Cardiac muscle cell (in vitro differentiated cells and primary cell): Measurements from ENCODE around the gene RBMXL3. TPM values are rescaled to one million over a fixed set of nuclear protein-coding genes. Genes with fewer than 3 reads are reported as not detected.
"Not testable (repeated sequence)": the region's sequence is repeated elsewhere in the genome, so short reads cannot be mapped to it uniquely, and the experiment has no call there.

Experiments used
- DNase-seq, 2 donors: peaks; one replicate each; pipeline versions ENCODE4 v3.0.0 to v3.0.0-alpha.2; 2010 to 2017; ENCODE audit warnings: low read depth in 1 of 2, low spot score in 1 of 2
- H3K27ac ChIP-seq: fragments of 200-600 bp; sonication (generic); 2 replicates; pipeline ENCODE4 v1.5.1; 2016
- H3K27me3 ChIP-seq: fragments of 200-600 bp; sonication (generic); 2 replicates; pipeline ENCODE4 v1.6.0; 2016; ENCODE audit warnings: control low read depth
- H3K36me3 ChIP-seq: fragments of 200-600 bp; sonication (generic); 2 replicates; pipeline ENCODE4 v1.5.1; 2016; ENCODE audit warnings: control low read depth
- H3K4me1 ChIP-seq: fragments of 200-600 bp; sonication (generic); 2 replicates; pipeline ENCODE4 v1.8.1; 2017; ENCODE audit warnings: low read depth, mild to moderate bottlenecking, mixed run types
- H3K4me3 ChIP-seq: fragments of 200-600 bp; sonication (generic); 2 replicates; pipeline ENCODE4 v1.5.1; 2016; ENCODE audit warnings: mild to moderate bottlenecking
- H3K9me3 ChIP-seq: fragments of 200-600 bp; sonication (generic); 2 replicates; pipeline ENCODE4 v1.5.1; 2017; ENCODE audit warnings: low read depth, mild to moderate bottlenecking, control low read depth
- polyA plus RNA-seq: library from polyadenylated mRNA; unstranded; fragments of >200 nt; fragmentation: Nextera tagmentation; extraction: Ambion mirVana; gene quantifications from 2 replicates; pipeline ENCODE4 v1.2.1, GENCODE V29; 2016
- total RNA-seq: library from RNA; depleted of rRNA; stranded (reverse); fragments of >200 nt; gene quantifications from 2 replicates; pipeline ENCODE4 v1.2.3, GENCODE V29; 2016
- TF ChIP-seq, protein P1 (sequence below): IDR thresholded peaks from 2 replicates; pipeline ENCODE4 v1.5.1; 2012; ENCODE audit warnings: low read depth, mild to moderate bottlenecking, low read length

RBMXL3 gene
- total and polyA plus RNA-seq, 2 experiments from 2014 or later: not detected

DNA sequence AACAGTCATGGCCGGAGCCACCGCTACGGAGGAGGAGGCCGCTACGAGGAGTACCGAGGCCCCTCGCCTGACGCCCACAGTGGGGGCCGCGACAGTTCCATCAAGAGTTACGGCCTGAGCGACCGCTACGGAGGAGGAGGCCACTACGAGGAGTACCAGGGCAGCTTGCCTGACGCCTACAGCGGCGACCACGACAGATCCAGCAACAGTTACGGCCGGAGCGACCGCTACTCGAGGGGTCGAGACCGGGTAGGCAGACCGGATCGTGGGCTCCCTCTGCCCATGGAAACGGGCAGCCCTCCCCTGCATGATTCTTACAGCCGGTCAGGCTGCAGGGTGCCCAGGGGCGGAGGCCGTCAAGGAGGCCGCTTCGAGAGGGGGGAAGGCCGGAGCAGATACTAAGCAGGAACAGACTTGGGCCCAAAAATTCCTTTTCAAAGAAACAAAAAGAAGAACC, 3.1 kb downstream of the RBMXL3 start:
- no peak for DNase-seq
- H3K27ac ChIP-seq: no peak overlapping the region
- no peaks in the 10 kb centered on the region for H3K9me3 ChIP-seq
- no peaks in the 10 kb centered on the region for H3K27me3 ChIP-seq
- H3K36me3 ChIP-seq: no peaks in the 10 kb centered on the region
- H3K4me3 ChIP-seq: no peak overlapping the region
- TF ChIP-seq, protein P1, sequence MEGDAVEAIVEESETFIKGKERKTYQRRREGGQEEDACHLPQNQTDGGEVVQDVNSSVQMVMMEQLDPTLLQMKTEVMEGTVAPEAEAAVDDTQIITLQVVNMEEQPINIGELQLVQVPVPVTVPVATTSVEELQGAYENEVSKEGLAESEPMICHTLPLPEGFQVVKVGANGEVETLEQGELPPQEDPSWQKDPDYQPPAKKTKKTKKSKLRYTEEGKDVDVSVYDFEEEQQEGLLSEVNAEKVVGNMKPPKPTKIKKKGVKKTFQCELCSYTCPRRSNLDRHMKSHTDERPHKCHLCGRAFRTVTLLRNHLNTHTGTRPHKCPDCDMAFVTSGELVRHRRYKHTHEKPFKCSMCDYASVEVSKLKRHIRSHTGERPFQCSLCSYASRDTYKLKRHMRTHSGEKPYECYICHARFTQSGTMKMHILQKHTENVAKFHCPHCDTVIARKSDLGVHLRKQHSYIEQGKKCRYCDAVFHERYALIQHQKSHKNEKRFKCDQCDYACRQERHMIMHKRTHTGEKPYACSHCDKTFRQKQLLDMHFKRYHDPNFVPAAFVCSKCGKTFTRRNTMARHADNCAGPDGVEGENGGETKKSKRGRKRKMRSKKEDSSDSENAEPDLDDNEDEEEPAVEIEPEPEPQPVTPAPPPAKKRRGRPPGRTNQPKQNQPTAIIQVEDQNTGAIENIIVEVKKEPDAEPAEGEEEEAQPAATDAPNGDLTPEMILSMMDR: no peak
- peaks cover 8% of the 10 kb centered on the region for H3K4me1 ChIP-seq

- DNase-seq: no peak
- Histone ChIP-seq H3K27me3 (no peaks in the 10 kb centered on the region), H3K27ac (no peak overlapping the region), H3K36me3 (no peaks in the 10 kb centered on the region), H3K4me1 (no peaks in the 10 kb centered on the region), H3K9me3 (no peaks in the 10 kb centered on the region), H3K4me3 (no peak overlapping the region)
- TF ChIP-seq, protein P1: no peak
These were observed 14.8 kb downstream of the RBMXL3 start for GRCh38 chrX:115204040-115204439.

- H3K9me3 ChIP-seq, H3K4me3 ChIP-seq, H3K4me1 ChIP-seq, H3K27me3 ChIP-seq, H3K27ac ChIP-seq, H3K36me3 ChIP-seq, DNase-seq: not testable (repeated sequence)
These were observed 20.3 kb downstream of the RBMXL3 start for GRCh38 chrX:115209547-115209946.

DNA sequence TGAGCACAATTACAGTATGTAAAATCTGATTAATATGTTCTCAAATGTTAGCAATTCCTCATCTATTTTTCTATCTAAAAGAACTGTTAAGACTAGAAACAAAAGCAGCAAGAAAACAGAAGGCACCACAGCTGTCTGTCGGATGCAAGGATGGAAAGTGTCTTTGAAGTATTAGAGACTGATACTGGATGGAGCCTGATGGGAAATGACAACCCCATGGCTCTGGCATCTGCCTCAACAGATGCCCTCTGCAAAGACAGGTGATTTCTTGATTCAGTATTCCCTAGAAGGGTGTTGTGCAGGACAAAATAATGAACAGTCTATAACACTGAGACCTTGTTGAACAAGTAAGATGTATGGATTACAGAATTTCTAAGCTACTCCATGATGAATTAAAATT, 24.9 kb downstream of the RBMXL3 start:
- H3K27me3 ChIP-seq: no peaks in the 10 kb centered on the region
- TF ChIP-seq, protein P1: no peak
- H3K27ac ChIP-seq: no peak overlapping the region
- no peaks in the 10 kb centered on the region for H3K36me3 ChIP-seq
- H3K9me3 ChIP-seq: no peaks in the 10 kb centered on the region
- H3K4me1 ChIP-seq: no peaks in the 10 kb centered on the region
- H3K4me3 ChIP-seq: no peak overlapping the region
- no peak for DNase-seq

DNA sequence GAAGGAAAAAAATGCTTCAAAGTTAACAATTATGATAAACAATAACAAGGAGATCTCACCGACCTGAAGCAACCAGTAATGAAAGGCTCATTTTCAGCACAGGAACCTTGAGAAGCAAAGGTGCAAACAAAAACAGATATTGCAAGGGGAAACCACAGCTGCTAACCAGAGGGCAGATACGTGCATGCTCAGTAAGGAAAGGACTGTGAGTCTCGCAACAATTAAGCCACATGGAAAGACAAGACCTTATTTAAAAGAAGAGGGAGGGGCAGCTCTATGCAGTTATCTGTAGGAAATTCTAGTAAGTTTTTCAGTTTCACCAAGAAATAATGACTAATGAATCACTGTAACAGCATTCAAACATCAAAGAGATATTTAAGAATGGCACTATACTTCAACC, 25.4 kb downstream of the RBMXL3 start:
- Histone ChIP-seq H3K36me3 (no peaks in the 10 kb centered on the region), H3K27me3 (no peaks in the 10 kb centered on the region), H3K4me1 (peaks cover 3% of the 10 kb centered on the region), H3K9me3 (no peaks in the 10 kb centered on the region), H3K27ac (no peak overlapping the region), H3K4me3 (no peak overlapping the region)
- TF ChIP-seq, protein P1: no peak
- DNase-seq: no peak

- H3K36me3 ChIP-seq, H3K4me1 ChIP-seq, H3K27ac ChIP-seq, DNase-seq, H3K4me3 ChIP-seq, H3K27me3 ChIP-seq, H3K9me3 ChIP-seq: not testable (repeated sequence)
These were observed 28.1 kb downstream of the RBMXL3 start for GRCh38 chrX:115217346-115217745.

DNA sequence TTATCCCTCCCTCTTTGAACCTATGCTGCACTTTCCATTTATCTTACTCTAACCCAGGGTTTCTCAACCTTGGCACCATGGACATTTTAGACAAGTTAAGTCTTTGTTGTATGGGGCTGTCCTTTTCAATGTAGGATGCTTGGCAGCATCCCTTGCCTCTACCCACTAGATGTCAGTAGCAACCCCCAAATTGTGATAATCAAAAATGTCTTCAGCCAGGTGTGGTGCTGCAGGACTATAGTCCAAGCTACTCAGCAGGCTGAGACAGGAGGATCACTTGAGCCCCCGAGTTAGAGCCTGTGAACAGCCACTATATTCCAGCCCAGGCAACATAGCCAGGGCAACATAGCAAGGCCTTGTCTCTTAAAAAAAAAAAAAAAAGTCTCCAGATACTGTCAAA, 37.7 kb downstream of the RBMXL3 start:
- H3K4me3 ChIP-seq: no peak overlapping the region
- TF ChIP-seq, protein P1: peak; percentile 34
- H3K27ac ChIP-seq: no peak overlapping the region
- no peaks in the 10 kb centered on the region for H3K9me3 ChIP-seq
- H3K27me3 ChIP-seq: no peaks in the 10 kb centered on the region
- no peaks in the 10 kb centered on the region for H3K36me3 ChIP-seq
- peak; percentile 19 to 40 for DNase-seq
- H3K4me1 ChIP-seq: no peaks in the 10 kb centered on the region
